HG03469 (cell line): ENCODE results near the gene LRRC4.

ENCODE experiments used
- ATAC-seq: cut with Tn5 transposase; IDR thresholded peaks from one replicate; pipeline ENCODE4 v1.9.1; 2021; ENCODE audit warnings: mild to moderate bottlenecking, moderate library complexity, moderate number of reproducible peaks; ENCODE audit not compliant: unreplicated experiment

LRRC4 gene

GRCh38 chr7:127981965-127982364 is 49.3 kb downstream of the LRRC4 start:
- no peak for ATAC-seq

DNA sequence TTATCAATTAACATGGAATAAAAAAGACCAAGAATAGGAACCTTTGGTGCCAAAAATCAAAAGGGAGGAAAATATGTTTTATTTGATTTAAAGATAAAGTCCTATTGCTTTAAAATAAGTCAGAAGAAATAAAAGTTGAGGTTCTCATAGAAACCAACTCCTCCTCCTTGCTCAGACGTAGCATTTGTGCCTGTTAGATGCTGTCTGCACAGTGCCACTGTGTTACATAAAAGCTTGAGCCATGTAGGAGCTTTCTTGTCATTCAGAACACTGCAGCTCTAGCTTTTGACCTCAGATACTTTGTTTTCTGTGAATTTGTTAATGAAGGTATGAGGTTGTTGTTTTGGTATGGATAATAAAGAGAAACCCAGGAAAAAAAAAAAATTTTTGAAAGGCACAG is 50.3 kb downstream of the LRRC4 start:
- ATAC-seq, result no peak

DNA sequence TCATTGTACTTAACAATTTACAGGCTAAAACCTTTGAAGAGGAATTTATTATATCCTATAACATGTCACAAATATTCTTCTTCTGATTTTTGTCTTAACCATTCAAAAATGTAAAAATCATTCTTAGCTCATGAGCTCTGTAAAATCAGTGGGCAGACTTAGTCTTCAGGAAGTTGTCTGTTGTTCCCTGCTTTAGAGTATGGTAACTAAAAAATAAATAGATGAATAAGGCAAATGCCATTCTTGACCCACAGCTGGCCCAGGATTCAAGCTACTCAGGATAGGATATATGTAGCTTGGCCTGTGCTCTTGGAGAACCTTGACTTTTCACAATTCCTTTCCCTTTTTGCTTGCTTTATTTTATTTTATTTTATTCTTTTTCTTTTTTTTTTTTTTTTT is 51.5 kb downstream of the LRRC4 start:
- no peak for ATAC-seq

GRCh38 chr7:127979113-127979727 is 52.0 kb downstream of the LRRC4 start:
- ATAC-seq, result no peak

- ATAC-seq, result no peak
Observed at GRCh38 chr7:127978421-127978820, 52.8 kb downstream of the LRRC4 start.
